GM18502 (cell line): Measurements from ENCODE around the gene ANKMY1.

Experiments used
- ATAC-seq: cut with Tn5 transposase; IDR thresholded peaks from one replicate; pipeline ENCODE4 v1.9.1; 2021; ENCODE audit warnings: mild to moderate bottlenecking; ENCODE audit not compliant: unreplicated experiment, poor library complexity

The ANKMY1 gene, protein sequence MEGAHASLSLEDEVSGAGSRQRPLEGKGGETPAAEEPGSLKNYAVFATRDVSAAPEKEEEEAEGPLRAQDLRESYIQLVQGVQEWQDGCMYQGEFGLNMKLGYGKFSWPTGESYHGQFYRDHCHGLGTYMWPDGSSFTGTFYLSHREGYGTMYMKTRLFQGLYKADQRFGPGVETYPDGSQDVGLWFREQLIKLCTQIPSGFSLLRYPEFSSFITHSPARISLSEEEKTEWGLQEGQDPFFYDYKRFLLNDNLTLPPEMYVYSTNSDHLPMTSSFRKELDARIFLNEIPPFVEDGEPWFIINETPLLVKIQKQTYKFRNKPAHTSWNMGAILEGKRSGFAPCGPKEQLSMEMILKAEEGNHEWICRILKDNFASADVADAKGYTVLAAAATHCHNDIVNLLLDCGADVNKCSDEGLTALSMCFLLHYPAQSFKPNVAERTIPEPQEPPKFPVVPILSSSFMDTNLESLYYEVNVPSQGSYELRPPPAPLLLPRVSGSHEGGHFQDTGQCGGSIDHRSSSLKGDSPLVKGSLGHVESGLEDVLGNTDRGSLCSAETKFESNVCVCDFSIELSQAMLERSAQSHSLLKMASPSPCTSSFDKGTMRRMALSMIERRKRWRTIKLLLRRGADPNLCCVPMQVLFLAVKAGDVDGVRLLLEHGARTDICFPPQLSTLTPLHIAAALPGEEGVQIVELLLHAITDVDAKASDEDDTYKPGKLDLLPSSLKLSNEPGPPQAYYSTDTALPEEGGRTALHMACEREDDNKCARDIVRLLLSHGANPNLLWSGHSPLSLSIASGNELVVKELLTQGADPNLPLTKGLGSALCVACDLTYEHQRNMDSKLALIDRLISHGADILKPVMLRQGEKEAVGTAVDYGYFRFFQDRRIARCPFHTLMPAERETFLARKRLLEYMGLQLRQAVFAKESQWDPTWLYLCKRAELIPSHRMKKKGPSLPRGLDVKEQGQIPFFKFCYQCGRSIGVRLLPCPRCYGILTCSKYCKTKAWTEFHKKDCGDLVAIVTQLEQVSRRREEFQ

DNA sequence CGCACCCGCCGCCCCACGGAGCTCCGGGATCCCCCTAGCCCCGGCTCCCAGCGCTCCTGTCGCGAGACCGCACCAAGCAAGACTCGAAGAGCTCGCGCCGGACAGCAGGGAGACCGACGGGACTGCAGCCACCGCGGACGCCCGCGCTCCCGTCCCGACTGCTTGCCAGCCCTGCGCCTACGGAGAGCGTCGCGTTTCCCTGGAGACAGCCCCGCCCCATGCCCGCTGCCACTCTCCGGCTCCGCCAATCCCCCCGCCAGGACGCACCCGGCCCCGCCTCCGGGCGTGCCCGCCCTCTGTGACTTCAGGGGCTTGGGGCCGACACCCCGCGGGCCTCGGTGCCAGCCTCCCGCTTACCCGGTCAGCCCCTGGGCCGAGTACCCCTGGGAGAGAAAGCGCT lies at the start of gene ANKMY1:
ANKMY1 (minus strand) TSS at position 181 of the 400 bp plus-strand sequence. CDS start 653 bp downstream, outside the sequence.
- ATAC-seq, result no peak

DNA sequence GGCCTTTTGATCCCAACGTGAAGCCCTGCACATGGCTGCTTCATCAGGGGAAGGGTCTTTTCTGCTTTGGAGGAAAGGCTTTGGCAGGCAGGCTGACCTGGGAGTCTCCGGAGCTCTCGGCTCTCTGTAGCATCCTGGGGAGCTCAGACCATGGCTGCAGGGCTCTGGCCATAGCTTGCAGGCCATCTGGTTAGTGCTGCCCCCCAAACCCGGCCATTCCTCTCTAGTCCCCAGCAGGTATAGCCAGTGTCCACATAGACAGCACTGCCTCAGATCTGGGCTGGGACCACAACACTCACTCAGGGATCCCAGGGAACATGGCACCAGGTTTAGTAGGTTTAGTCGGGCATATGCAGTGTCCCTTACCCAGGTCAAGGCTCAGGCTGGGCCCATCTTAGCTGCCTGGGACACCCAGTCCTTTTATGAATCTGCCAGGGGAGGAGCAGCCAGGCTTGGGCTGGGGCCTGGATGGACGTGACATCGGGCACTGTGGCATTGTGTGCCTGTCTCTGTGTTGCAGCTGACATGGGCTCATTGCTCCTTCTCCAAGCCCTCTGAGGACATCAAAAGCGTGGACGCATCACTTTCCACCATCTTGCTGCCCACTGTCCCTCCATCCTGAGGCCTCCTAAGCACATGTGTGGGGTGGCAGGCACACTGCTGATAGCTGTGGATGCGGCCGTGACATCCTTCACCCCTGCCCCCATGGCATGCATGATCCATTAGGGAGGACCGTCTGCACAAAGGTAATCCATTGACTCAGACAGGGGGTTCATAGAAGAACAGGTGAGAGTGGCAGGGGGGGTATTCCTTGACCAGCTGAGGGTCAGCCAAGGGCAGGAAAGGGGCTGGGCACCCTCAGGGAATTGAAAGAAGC lies 48.3 kb upstream of the ANKMY1 start:
- ATAC-seq, result no peak

DNA sequence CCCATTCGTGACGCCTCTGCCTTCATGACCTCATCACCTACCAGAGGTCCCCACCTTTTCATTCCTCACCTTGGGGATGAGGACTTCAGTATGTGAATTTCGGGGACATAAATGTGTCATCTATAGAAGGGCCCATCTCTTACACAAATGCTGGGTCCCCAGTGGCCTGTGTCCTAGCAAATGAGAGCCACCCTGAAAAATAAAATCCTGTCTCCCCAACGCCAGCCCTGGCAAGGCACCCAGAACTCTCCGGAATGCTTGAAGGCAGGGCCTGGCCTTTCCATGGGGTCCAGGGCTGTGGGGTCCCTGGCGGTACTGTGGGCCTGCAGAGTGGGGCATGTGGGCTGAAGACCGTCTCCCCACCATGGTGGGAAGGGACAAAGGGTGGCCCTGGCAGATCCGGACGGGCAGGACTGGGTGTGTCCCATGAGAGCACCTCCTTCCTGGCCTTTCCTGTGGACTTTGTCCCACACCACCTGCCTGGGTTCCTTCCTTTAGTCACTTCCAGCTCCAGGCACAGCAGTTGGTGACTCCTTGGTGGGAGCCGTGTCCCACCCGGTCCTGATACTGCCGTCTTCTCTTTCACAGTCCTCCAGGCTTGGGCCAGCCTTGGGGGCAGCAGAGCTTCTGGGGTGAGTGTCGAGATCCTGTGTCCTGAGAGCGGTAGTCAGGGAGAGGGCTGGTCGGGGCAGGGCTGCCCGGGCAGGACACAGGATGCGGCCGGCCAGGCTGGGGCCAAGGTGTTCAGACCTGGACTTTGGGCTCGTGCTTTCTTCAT lies 47.3 kb upstream of the ANKMY1 start:
- ATAC-seq, result no peak

DNA sequence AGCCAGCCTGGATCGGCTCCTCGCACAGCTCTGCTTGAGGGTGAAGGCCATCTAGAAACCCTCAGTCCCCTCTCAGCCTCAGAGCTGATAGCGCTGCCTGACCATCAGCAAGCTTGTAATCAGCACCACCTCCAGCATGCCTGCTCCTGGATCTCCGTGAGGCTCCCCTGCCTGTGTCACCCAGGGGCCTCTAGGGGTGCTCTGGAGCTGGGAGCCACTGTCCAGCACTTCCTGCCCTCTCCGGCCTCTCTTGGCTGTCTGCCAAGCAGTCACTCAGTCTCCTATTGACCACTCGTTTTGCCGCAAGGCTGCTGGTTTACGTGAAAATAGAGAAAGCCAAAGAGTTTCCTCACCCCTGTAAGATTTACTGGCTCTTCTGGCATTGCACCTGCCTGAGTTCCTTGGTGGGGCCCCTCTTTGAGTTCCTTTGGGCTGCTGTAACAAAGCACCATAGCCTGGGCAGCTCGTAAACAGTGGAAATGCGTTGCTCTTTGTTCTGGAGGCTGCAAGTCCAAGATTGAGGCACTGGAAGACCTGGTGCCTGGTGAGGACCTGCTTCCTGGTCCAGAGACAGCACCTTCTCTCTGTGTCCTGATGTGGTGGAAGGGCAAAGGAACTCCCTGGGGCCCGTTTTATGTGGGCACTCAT lies 46.6 kb upstream of the ANKMY1 start:
- no peak for ATAC-seq

DNA sequence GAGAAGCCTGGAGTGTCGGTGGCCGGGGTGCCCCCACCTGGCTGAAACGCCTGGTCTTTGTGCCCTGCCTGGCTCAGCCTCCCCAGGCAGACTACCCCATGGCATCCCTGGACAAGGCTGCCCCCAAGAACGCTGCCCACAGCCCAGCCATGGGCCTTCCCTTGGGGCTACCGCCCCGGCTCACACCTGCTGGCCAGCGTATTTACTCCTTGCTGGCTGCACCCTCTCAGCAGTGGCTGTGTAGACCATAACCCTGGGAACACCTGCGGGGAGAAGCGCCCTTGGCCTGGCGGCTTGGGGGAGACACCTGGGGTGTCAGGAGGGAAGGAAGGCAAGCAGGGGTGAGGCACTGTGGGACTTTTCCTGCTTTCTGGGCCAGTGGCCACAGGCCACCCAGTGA lies 46.1 kb upstream of the ANKMY1 start:
- ATAC-seq, result no peak

DNA sequence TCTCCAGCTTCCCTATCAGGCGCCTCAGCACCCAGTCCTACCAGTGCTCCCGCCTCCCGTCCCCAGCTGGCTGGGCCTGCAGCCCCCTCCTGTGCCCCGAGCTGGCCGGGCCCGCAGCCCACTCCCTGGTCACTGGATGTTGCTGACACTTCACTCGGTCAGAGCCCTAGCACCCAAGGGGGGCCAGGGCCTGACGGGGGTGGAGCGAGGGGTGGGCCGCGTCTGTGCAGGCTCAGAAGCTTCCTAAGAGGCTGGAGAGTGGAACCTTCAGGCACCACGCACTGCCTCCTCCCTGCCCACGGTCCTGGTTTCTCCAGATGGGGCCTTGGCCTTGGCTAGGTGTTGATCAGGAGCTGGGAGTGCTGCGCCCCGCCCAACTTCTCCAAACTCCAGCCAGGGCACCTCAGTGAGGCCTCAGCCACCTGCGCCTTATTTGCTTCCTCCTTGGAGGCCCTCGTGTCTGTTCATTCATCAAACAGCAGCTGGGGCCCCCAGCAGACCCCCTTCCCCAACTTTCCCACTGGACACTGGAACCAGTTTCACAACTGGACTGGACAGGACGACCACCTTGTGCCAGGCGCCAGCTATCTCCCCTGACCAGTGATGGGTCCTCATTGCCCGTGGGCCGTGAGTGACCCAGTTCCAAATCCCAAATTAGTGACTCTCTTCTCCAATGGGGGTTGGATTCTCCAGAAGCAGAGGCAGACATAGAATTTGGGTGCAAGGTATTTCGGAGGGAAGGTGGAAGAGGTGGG lies 45.5 kb upstream of the ANKMY1 start:
- ATAC-seq, result no peak

DNA sequence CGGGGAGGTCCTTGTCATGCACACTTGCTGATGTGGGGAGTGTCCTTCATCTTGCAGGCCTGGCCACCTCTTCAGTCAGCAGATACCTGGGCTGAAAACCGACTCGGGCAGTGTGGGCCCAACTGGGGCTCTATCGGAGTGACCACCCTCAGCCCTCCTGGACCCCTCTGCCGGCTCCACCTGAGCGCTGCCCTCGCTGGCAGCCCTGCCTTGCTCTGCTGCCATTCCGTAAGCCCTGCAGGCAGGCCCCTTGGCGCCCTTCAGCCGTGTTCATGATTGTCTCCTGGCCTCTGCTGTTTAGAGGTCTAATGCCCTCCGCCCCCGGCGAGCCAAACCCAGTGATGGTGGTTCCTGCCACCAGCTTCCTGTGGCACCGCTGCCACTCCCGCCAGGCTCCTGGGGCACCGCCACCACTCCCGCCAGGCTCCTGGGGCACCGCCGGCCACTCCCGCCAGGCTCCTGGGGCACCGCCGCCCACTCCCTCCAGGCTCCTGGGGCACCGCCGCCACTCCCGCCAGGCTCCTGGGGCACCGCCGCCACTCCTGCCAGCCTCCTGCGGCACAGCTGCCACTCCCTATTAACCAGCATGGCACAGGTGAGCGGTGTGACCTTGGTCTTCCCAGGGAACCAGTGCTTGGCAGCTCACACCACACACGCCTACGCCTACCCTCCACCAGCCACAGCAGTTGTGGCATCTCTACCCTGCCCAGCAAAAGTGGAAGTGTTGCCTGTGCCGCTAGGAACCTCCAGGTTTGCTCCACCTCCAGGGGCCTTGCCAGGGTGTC lies 44.7 kb upstream of the ANKMY1 start:
- ATAC-seq, result no peak

DNA sequence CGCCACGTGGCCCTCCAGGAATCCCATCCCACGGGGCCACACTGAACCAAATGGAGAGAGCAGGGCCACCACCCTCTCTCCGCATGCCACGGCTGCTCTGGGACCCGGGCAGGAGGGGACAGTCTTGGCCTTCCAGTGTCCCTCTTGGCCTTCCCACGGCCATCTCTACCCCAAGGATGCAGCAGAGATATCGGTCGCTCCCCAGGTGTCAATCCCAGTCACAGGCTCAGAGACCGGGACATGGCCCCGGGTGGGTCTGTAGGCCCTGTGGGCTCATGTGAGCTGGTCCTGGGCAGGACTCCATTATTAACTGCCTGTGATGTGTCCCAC lies 44.0 kb upstream of the ANKMY1 start:
- ATAC-seq, result no peak

DNA sequence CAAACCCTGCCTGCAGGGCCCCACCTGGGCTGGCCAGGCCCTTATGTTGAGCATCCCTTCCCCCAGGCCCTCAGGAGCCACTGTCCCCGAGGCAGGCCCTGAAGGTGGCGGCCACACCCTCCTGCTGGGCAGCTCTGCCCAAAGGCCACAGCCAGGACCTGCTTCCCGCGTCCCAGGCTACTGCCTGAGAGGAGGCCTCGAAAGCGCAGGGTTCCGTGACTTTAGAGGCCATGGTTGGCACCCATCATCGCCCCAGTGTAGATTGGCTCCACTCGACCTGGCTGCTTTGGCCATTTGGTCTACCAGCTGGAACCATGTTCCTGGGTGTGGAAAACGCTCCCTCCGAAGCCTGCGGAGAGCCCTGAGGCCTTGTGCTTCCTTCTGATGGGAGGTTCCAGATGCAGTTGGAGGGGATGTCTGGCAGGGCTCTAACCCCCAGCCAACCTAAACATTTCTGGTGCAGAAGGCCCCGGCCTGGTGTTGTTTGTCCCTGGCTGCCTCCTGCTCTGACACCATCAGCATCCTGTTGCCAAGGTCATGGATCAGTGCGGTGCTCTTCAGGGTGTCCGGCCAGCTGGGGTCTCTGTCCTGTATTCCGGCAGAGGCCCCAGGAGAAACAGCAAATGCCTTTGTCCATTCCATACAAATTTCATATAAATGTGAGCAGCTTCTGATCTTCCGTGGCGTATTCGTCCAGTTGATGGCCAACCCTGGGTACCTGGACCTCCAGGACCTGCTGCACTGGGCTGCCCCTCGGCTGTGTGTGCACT lies 43.5 kb upstream of the ANKMY1 start:
- ATAC-seq, result no peak

DNA sequence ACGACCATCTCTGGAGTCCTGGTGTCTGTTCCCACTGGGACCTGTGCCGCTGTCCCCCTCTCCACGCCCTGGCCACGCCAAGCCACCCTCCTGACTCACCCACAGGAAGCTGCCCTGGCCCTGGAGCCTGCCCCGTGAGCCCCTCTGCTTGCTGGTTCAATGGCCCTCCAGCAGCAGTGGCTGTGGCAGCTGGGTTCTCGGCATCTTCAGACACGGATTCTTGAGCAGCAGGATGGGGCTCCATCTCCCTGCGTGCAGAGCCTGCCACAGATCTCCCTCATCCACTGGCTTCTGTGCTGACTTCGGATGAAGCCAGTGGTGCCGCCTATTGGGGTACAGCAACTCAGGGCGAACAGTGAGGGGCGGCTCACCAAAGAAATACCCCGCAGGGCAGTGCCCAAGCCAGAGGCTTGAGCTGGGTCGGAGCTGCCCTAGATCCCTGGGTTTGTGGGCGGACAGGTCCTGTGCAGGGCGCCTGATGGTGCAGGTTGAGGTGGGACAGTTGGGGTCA lies 42.7 kb upstream of the ANKMY1 start:
- no peak for ATAC-seq

DNA sequence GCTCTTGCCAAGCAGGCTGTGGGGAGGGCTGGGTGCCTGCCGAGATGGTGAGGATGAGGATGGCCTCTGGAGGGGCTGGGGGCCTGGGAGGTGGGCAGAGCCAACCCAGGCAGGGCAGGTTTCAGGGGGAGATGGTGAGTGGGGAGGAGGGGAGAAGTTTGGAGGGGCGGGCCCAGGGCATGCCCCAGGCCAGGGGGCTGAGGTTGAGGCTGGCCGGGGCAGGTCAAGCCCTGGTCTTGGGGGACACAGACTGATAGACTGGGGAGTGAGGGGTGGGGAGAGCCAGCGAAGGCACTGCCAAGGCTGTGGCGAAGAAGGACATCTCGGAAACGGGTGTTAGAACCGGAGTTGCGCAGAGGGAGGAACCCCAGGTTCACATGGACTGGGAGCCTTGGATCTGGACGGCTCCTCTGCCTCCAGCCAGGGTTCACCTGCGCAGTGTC lies 41.4 kb upstream of the ANKMY1 start:
- no peak for ATAC-seq

DNA sequence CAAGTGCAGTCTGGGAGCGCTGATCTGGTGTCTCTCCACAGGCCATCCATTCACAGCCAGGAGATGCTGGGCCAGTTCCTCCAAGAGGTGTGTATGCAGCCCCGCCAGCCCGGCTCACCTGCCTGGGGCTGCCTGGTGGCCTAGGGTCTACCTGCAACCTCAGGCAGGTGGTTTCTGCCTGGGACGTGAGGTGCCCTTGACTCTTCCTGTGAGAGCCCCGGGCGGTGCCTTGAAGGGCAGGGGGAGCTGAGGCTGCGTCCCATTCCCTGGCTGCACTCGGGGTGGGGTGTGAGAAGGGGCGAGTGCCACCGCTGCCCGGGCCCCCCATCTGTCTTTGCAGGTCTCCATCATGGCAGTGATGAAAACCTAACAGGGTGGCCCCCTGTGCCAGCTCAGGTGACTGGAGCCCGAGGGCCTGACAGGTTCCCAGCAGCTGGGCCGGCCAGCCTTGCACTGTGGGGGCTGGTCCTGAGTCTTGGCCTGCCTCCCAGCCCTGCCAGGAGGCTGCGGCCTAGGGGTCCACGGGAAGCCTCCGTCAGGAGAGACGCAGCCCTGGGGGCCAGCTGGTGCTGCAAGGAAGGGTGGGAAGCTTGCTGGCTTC lies 40.6 kb upstream of the ANKMY1 start:
- no peak for ATAC-seq

DNA sequence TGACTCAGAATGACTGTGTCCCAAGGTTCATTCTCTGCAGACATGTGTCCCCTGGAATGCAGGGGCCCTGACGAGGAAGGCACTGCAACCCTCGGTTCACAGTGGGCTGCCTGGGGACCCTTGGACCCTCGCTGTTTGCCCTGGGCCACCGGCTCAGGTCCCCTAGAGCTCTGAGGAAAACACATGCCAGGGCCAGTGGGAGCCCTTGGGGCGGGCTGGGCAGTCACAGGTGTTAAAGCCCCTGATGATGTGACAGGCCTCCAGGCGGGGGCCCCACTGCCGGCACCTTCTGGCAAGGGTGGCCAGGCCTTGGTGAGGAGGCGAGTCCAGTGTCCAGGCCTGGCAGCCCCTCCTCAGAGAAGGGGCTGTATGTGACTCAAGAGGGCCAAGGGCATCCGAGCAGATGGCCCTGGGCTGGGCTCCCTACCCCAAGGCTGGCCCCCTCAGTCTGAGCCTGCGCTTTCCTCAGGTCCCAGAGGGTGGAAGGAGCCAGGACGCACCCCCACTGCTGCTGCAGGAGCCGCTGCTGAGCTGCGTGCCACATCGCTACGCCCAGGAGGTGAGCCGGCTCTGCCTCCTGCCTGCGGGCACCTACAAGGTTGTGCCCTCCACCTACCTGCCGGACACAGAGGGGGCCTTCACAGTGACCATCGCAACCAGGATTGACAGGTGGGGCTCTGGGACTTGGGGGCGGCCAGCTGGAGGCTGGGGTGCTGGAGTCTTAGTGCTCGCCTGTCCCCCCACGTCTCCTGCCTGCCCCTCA lies 39.8 kb upstream of the ANKMY1 start:
- no peak for ATAC-seq

DNA sequence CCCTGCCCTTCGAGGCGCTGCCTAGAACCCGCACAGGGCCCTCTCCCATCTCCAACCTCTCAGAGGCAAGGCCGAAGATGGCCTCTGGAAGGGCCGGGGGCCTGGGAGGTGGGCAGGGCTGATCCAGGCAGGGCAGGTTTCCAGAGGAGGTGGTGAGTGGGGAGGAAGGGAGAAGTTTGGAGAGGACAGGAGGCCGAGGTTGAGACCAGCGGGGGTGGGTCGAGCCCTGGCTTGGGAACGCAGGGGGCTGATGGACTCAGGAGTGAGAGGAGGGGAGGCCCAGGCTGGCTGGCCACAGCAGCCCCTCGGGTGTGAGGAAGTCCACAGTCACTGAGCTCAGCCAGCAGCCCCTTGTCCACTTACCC lies 39.2 kb upstream of the ANKMY1 start:
- ATAC-seq, result no peak

DNA sequence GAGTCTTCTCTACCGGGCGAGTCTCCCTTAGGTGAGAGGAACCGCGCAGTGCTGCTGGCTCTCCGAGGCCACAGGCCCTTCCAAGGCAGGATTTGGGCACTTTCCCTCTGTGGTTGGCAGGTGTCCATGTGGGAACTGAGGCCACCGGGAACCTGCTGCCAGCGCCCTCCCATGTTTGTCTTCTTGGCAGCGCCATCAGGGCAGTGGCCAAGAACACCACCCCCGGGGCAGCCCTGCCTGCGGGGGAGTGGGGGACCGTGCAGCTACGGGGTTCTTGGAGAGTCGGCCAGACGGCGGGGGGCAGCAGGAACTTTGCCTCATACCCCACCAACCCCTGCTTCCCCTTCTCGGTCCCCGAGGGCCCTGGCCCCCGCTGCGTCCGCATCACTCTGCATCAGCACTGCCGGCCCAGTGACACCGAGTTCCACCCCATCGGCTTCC lies 38.7 kb upstream of the ANKMY1 start:
- no peak for ATAC-seq

DNA sequence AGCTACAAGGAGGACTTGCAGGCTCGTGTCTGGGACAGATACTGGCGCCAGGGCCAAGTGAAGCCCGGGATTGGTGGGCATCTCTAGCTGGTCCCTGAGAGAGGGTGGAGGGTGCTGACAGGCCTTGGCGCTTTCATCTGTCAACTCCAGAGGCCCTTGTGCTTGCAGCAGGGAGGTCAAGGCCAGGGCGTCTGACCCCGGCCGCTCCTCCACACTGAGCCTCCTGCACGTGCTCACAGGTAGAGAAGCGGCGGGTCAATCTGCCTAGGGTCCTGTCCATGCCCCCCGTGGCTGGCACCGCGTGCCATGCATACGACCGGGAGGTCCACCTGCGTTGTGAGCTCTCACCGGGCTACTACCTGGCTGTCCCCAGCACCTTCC lies 38.3 kb upstream of the ANKMY1 start:
- ATAC-seq, result no peak
